ENCODE results near the gene MAEA. TPM values are rescaled to one million over a fixed set of nuclear protein-coding genes. Genes with fewer than 3 reads are reported as not detected.

MAEA gene
- total RNA-seq, 4 donors from 2014 or later = 47.2 to 62.1 (median 53.9) TPM

DNA sequence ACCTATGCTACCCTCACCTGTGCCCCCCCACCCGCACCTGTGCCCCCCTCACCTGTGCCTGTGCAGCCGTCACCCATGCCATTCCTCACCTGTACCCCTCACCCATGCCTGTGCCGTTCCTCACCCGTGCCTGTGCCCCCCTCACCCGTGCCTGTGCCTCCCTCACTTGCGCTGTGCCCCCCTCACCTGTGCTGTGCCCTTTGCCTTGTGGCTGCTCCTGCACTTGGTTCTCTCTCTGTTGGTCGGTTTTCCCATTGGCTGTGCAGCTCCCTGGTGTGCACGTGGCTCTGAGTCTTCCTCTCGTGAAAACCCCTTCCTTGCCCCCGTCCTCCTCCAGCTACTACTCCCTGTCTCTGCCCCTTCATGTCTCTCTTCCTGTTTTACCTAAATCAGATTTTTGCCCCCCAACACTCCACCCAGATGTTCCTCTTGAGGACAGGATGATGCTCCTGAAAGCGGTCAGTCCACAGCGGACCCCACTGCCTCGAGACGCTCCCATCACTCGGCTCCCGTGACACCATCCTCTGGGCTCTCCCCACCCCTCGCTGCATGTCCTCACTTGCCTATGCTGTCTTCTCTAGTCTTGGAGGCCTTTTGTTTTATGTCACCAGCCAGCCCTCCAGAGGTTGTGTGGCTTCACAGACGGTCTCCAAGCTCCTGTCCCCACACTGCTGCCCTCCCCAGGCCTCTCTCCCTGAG, 6.8 kb downstream of the MAEA start:
- TF ChIP-seq, protein P1, sequence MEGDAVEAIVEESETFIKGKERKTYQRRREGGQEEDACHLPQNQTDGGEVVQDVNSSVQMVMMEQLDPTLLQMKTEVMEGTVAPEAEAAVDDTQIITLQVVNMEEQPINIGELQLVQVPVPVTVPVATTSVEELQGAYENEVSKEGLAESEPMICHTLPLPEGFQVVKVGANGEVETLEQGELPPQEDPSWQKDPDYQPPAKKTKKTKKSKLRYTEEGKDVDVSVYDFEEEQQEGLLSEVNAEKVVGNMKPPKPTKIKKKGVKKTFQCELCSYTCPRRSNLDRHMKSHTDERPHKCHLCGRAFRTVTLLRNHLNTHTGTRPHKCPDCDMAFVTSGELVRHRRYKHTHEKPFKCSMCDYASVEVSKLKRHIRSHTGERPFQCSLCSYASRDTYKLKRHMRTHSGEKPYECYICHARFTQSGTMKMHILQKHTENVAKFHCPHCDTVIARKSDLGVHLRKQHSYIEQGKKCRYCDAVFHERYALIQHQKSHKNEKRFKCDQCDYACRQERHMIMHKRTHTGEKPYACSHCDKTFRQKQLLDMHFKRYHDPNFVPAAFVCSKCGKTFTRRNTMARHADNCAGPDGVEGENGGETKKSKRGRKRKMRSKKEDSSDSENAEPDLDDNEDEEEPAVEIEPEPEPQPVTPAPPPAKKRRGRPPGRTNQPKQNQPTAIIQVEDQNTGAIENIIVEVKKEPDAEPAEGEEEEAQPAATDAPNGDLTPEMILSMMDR (IDR thresholded peaks at IDR 0.05) = no peak
- TF ChIP-seq POLR2AphosphoS5 (IDR thresholded peaks at IDR 0.05) = no peak
- no peak for TF ChIP-seq POLR2A (IDR thresholded peaks at IDR 0.05)
- TF ChIP-seq EP300 (IDR thresholded peaks at IDR 0.05) = no peak
- H3K4me3 ChIP-seq = no peak overlapping the region
- peaks cover 0 to 52% of the 10 kb centered on the region in 2 donors for H3K36me3 ChIP-seq
- peaks cover 0 to 70% (median 26%) of the 10 kb centered on the region in 3 donors for H3K4me1 ChIP-seq
- H3K27ac ChIP-seq = no peak overlapping the region
- no peaks in the 10 kb centered on the region for H3K27me3 ChIP-seq
- 85 to 86% methylated on average over 15 to 17 of the region's 18 CpGs for WGBS, 2 donors (ENCODE audit: low coverage in 1 of 2)
- no peaks in the 10 kb centered on the region for H3K9me3 ChIP-seq
- no peak for ATAC-seq

DNA sequence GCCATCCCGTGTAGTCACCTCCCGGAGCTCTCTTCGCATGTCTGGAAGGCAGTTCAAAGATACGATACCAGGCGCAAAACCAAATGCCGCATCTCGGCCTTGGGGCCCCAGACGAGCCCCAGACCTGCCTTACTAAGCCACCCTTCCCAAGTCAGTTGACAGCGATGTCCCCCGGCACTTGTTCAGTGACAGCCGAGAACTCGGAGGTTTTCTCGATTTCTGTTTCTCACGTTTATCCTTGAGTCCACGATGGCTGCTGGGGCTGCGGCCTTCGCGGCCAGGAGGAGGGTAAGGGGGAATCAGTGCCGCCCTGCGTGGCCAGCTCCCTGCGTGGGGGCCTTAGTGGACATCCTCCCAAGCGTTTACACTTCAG, 7.3 kb downstream of the MAEA start:
- 77 to 91% methylated on average over 4 to 12 of the region's 22 CpGs for WGBS, 2 donors (ENCODE audit: low coverage in 1 of 2)
- Histone ChIP-seq H3K9me3 (no peaks in the 10 kb centered on the region), H3K4me1 (peaks cover 0 to 65% (median 25%) of the 10 kb centered on the region in 3 donors), H3K4me3 (no peak overlapping the region), H3K27ac (no peak overlapping the region), H3K36me3 (peaks cover 0 to 52% of the 10 kb centered on the region in 2 donors), H3K27me3 (no peaks in the 10 kb centered on the region)
- TF ChIP-seq EP300 (IDR thresholded peaks at IDR 0.05) (no peak), POLR2AphosphoS5 (IDR thresholded peaks at IDR 0.05) (no peak), POLR2A (IDR thresholded peaks at IDR 0.05) (no peak)
- TF ChIP-seq, protein P1 (IDR thresholded peaks at IDR 0.05) = no peak
- no peak for ATAC-seq

DNA sequence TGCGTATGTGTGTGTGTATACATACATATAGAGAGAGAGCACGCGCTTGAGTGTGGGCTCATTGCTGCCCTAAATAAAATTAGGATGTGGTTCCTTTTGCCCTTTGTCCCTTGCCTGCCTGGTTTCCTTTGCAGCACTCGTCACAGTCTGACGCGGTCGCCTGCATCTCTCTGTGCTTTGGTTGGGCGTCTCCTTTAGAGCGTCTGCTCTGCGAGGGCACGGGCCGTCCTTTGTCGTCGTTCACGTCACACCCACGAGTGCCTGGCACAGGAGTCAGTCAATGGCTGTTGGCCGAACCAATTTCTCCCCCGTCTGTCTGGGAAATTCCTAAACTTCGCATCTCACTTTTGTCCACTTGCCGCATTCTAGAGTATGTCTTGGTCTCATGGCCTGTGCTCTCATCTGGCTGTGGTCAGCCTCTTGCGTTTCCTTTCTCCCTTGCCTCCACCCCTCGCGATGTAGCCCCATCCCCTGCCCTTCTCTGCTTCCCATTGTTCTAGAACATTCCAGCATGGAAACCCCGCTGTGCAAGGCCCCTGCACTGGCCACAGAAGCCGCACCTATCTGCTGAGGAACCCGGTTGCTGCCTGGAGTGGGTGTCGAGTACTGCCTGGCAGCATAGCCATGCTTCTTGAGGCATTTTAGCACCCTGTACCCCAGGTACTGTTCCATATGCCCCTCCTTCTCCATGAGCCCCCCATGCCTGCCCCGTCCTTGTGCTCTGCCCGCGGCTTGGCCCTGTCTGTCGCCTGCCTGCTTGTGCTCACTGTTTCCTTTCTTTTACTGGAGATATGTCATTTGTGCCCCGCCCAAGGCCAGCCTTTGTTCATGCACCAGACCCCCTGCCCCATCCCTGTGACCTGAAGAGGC, 8.0 kb downstream of the MAEA start:
- no peak for ATAC-seq
- TF ChIP-seq POLR2A (IDR thresholded peaks at IDR 0.05) = no peak
- TF ChIP-seq, protein P1 (IDR thresholded peaks at IDR 0.05) = no peak
- no peak for TF ChIP-seq POLR2AphosphoS5 (IDR thresholded peaks at IDR 0.05)
- TF ChIP-seq EP300 (IDR thresholded peaks at IDR 0.05) = no peak
- no peak overlapping the region for H3K27ac ChIP-seq
- WGBS, 2 donors (ENCODE audit: low coverage in 1 of 2) = 83 to 87% methylated on average over 20 to 30 of the region's 32 CpGs
- no peak overlapping the region for H3K4me3 ChIP-seq
- peaks cover 0 to 58% (median 20%) of the 10 kb centered on the region in 3 donors for H3K4me1 ChIP-seq
- H3K9me3 ChIP-seq = no peaks in the 10 kb centered on the region
- H3K36me3 ChIP-seq = peaks cover 0 to 52% of the 10 kb centered on the region in 2 donors
- H3K27me3 ChIP-seq = no peaks in the 10 kb centered on the region

DNA sequence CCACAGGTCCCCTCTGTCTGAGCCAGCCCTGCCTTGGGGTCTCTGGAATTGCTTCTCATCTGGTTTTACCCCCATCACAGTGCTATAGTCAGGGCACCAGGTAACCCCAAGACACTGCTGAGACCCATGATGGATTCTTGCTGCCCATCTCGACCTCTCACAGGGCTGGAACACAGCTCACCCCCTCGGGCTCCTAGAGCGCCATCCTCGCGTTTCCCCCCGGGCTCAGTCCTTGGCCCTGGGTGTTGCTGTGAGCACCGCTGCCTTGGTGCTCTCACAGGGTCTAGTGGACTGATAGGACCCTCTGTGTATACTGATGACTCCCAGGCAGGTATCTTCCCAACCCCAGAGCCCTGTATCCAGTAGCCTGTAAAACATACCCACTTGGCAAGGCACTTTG, 8.8 kb downstream of the MAEA start:
- H3K9me3 ChIP-seq = no peaks in the 10 kb centered on the region
- H3K27me3 ChIP-seq = no peaks in the 10 kb centered on the region
- peaks cover 0 to 50% (median 19%) of the 10 kb centered on the region in 3 donors for H3K4me1 ChIP-seq
- peaks cover 0 to 52% of the 10 kb centered on the region in 2 donors for H3K36me3 ChIP-seq
- H3K27ac ChIP-seq = no peak overlapping the region
- TF ChIP-seq POLR2A (IDR thresholded peaks at IDR 0.05) (no peak), EP300 (IDR thresholded peaks at IDR 0.05) (no peak), POLR2AphosphoS5 (IDR thresholded peaks at IDR 0.05) (no peak)
- TF ChIP-seq, protein P1 (IDR thresholded peaks at IDR 0.05) = no peak
- WGBS, 2 donors (ENCODE audit: low coverage in 1 of 2) = no CpG with 5 or more reads among the region's 7 CpGs
- no peak overlapping the region for H3K4me3 ChIP-seq
- ATAC-seq = no peak
